Fibroblast of skin of right quadriceps (primary cell): ENCODE results near the gene LHX6.

Experiments
- DNase-seq: peaks from one replicate; pipeline ENCODE4 v3.0.0-alpha.2; 2013

The LHX6 gene

GRCh38 chr9:122228568-122229484 lies at the start of gene LHX6:
LHX6 (minus strand) TSS chr9:122228957; CDS start chr9:122228740, 217 bp downstream.
- DNase-seq = peak; percentile 34

DNA sequence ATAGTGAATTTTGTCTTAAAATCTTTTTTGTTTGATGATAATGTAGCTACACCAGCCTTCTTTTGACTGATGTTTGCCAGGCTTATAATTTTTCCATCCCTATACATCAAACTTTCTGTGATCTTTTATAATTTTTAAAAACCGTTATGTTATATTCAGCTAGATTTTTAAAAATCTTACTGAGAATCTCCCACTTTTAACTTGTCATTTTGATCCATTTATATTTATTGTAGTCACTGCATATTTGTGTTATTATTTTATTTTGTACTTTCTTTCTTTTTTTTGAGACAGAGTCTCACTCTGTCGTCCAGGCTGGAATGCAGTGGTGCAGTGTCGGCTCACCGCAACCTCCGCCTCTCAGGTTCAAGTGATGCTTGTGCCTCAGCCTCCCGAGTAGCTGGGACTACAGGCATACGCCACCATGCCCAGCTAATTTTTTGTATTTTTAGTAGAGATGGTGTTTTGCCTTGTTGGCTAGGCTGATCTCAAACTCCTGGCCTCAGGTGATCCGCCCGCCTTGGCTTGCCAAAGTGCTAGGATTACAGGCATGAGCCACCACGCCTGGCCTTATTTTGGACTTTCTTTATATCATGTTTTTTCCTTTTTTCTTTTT lies 48.6 kb upstream of the LHX6 start:
- DNase-seq = no peak

DNA sequence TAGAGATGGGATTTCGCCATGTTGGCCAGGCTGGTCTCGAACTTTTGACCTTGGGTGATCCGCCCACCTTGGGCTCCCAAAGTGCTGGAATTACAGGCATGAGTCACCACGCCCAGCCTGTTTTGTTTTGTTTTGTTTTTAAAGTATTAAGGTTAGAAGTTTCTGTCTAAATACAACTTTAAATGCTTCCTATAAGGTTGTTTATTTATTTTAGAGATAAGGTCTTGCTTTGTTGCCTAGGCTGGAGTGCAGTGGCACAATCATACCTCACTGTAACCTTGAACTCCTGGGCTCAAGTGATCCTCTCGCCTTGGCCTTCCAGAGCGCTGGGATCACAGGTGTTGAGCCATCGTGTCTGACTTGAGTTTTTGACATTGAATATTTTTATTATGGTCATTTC lies 47.3 kb upstream of the LHX6 start:
- DNase-seq = no peak

DNA sequence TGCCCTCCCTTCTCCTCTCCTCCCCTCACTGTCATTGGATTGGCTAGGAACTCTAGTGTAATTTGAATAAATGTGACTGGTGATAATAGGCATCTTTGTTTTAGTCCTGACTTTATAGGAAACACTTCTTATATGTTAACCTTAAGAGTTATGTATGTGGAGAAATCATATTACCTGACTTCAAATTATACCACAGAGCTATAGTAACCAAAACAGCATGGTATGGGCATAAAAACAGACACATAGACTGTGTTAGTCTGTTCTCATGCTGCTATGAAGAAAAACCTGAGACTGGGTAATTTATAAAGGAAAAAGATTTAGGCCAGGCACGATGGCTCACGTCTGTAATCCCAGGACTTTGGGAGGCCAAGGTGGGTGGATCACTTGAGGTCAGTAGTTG lies 45.3 kb upstream of the LHX6 start:
- no peak for DNase-seq

DNA sequence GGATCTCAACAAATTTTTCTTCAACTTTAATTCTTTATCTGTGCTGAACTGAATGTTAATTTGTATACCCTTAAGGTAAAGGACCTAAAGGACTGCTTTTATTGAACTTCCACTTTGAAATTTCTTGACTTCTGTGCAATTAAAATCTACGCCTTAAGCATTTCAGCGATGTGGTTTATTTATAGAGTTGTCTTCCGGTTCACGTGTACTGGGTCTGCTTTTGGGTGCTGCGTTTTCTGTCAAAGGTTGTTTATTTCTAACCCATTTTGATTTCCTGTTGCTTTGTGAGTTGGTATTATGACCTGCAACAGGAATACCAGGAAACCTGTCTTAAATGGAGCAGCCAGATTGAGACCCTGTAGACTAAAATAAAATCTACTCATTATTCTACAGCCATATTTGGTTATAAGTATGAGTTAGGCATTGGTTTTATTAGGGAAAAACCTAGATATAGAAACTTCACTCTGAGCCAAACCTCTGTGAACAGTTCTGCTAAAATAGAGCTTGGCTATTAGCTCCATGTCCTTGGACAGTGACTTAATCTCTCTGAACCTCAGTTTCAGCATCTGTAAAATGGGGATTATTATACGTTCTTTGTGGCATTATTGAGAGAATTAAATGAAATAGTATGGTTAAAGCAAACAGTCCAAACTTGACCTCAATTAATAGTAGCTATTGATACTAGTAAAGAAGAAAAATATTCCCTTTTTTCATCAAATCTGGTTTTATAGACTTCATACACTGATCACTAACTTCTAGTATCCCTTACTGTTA lies 39.5 kb upstream of the LHX6 start:
- DNase-seq = no peak

GRCh38 chr9:122265149-122265915 lies 36.6 kb upstream of the LHX6 start:
- DNase-seq = peak; percentile 11

DNA sequence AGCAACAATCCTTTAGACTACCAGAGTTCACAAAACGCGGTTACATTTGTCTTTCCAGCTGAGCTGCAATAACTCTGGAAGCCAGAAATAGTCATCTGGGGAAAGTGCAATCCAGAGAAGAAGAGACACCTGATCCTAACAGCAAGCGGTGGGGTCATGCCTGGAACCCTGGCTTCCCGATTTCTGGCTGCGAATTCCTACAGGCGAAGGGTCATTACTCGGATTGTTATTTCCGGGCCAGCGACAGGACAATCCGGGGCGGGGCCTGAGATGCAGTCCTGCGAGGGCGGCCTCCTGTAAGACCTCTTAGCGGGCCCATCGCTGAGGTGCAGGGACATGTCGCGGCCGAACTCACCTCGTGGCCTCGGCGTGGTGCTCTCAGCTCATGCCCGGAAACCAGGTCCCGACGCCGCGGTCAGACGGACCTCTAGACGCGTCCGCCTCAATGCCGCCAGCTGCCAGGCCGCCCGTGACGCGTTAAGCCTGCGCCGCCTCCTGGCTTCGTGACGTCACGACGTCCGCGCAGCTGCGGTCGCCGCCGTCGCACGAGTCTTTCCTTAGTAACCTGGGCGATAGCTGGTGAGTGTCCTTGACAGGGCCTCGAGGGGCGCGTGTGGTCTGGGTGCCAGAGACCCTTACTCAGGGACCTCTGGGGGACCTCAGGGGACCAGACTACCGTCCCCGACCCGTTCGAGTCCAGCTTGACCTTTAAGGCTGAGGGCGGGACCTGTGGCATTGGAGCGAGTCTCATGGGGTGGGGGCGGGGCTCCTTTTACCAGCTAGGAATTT lies 35.8 kb upstream of the LHX6 start, which contains the start of the genes MRRF and RBM18:
Gene MRRF (plus strand): TSS at position 523 of the 789 bp plus-strand sequence. CDS start 6,010 bp downstream, outside the sequence.
Gene RBM18 (minus strand): TSS at position 481 of the 789 bp plus-strand sequence. CDS start 3,348 bp downstream, outside the sequence.
- peak; percentile 87 for DNase-seq

DNA sequence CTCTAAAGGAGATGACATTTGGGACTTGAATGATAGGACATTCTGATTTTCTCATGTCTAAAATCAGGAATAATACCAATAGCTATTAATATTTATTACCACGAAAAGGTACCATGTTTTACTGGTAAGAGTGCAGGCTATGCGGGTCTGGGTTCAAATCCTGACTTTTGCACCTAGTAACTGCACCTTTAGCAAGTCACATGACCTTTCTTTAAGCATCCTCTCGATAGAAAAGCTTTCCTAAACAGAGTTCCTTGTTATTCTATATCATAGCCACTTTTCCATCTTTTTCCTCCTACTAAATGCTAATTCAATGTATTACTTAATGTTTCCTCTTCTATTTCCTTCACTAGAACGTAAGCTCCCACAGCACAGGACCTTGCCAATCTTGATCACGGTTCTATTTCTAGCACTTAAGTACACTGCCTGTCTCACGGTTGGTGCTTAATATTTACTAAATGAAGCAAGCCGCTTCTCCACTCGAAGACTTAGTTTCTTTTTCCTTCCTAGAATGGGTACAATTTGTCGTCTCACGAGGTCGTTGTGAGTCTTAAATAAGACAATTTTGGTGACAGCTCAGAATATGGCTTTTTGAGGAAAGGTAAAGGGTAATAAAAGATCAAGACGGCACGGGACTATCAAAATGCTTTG lies 35.1 kb upstream of the LHX6 start:
- no peak for DNase-seq

DNA sequence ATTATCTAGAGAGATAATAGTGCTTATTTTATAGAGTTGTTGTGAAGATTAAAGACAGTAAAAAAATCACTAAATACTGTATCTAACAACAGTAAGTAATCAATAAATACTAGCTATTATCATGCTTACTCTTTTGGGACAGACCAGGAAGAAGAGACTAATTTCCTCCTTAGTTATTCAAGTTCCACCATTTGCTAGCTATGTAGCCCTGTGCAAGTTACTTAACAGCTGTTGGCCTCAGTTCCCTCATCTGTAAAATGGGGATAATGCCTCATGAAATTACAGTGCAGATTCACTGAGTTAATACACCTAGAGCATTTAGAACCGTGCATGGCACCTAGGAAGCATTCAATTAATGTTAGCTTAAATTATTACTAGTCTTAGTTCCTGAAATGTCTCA lies 33.3 kb upstream of the LHX6 start:
- DNase-seq = no peak

DNA sequence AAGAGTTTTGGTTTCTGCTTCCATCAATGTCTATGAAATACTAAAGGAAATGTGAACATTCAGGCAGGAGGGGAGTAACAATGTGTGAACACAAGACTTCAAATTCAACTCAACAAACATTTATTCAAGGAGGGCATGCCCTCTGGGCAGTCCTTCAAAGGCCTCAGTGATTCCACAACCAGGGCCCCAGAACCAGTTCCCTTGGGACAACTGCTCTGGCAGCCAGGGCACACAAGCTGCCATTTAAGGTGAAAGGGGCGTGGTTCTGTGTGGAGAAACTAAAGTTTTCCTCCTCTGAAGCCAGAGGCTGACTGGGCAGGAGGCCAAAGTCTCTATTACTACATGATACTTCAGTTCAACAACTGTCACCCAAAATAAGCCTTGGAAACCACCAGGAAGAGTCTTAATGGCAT lies 32.7 kb upstream of the LHX6 start:
- DNase-seq = peak; percentile 57

- DNase-seq = no peak
Measured at GRCh38 chr9:122258886-122259415, 30.2 kb upstream of the LHX6 start.

GRCh38 chr9:122256206-122256605 lies 27.4 kb upstream of the LHX6 start:
- no peak for DNase-seq

DNA sequence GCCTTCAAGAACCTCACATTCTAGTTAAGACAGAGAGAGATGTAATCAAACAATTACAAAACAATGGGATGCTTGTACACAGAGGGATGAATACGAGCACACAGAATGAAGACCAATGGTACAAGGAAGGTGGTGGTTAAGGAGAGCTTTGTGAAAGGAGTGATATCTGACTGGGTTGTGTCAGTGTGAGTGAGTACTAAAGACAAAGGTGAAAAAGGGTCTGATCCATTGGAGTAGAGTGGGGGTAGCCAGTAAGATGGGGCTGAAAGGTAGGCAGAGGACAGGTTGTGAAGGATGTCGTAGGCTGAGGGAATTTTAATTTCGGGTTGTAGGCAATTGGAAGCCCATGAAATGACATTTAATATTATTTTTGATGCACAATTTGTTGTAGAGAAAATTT lies 26.0 kb upstream of the LHX6 start:
- DNase-seq = no peak

DNA sequence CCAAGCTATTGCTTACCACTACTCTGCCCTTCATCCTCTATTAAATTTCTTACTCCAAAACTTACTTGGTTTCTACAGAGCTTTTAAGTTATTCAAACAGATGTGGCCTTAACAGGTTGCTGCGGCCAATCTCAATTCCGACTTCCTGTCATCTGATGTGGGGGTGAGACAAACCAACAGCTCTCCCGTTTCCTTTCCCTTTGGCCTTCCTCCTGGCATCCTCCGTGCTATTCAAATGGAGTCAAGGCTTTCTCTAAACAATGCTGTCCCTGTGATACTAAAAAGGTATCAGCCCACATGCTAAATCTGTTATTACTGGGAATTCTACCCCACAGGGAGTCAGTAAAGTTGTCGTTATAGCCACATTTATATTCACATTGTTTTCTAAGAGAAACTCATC lies 24.0 kb upstream of the LHX6 start:
- DNase-seq = no peak

- no peak for DNase-seq
Measured at GRCh38 chr9:122251351-122251750, 22.6 kb upstream of the LHX6 start.

DNA sequence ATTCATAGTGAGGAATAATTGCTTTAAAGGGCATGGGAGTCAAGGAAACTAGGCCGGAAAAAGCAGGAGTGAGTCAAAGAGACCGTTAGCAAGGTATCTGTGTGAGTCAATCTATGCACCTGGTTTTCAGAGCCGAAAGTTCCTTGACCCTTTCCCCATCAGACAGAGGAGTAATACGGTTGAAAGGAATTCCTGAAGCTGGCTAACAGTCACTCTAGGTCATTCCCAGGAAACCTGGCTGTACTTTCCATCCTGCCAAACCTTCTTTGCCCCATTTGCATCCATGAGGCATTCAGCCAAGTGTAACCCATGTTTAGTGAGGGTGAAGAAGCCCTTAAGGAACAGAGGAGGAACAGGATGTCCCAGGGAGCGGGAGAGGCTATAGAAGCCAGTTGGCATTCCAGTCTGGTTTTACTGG lies 19.7 kb upstream of the LHX6 start:
- DNase-seq = no peak

GRCh38 chr9:122246666-122247065 lies 17.9 kb upstream of the LHX6 start:
- no peak for DNase-seq

GRCh38 chr9:122244349-122244748 lies 15.6 kb upstream of the LHX6 start:
- no peak for DNase-seq

DNA sequence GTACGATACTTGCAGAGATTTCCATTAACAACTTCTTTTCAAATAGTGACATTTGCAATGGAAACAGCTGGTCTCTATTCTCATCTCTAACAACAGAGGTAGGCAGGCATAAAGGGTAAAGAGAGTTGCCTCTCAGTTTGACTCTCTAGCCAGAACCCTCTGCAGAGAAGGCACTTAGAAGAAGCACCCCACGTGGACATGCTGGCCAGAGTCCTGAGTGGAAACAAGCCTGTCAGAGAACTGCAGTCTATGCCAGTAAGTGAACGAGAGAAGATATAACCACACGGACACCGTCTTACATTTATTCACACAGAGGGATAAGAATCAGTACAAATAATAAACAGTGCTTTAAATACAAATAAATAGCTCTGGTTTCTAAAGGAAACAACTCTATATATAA lies 11.0 kb upstream of the LHX6 start:
- DNase-seq = no peak

DNA sequence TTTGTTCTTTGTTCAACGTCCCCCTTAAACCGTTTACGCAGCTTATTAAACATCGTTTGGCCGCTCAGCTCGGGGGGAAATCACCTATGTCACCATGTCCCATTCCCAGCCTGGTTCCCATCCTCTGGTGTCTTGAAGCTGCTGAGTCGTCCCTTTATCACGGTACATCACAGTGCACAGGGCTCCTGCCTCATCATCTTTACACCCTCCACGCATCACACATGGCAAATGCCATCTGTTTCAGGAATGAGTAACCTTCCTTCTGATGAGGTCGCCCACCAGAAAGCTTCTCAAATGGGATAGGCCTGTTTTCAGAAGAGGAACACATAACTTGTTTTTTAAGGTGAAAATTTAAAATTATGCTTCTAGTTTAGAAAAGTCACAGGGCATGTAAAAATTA lies 7.9 kb upstream of the LHX6 start:
- DNase-seq = no peak
